ENCODE measurements around the gene OR51B5.
"Not testable (repeated sequence)": the region's sequence is repeated elsewhere in the genome, so short reads cannot be mapped to it uniquely, and the experiment has no call there.

The OR51B5 gene

GRCh38 chr11:5364214-5364613, 20.9 kb upstream of the OR51B5 start:
- Histone ChIP-seq H3K27ac (ENCODE audit: low read depth, low read length) (peak overlapping the region; percentile 84), H3K4me1 (ENCODE audit: control insufficient read depth, insufficient read depth, low read length, unreplicated experiment) (peaks cover 60% of the 10 kb centered on the region), H3K4me3 (ENCODE audit: low read depth, low read length) (peak overlapping the region; percentile 20; the same call in 1 of the 2 replicates), H3K79me2 (ENCODE audit: control insufficient read depth, insufficient read depth, low read length, unreplicated experiment) (no peaks in the 10 kb centered on the region), H2AFZ (ENCODE audit: low read length, unreplicated experiment) (peak overlapping the region; percentile 44), H3K27me3 (ENCODE audit: insufficient read depth, low read length) (no peaks in the 10 kb centered on the region), H3K36me3 (ENCODE audit: insufficient read depth, low read length) (no peaks in the 10 kb centered on the region)

DNA sequence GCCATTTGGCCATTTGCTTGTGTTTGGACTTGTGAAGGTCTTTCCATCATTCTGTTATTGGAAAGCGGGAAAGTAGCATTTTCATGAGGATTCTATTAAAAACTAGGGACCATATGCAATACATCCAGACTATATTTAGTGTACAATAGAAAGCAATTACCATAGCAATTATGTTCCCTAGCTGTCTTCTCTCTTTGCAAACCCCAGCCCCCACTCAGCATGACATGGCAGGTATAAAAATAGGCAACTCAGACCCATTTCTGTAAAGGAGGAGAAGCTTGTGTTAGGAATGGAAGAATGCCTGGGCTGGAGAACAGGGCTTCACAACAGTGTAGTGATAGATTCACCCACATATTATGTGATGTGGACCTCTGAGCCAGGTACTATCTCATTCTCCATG, 20.4 kb upstream of the OR51B5 start:
- Histone ChIP-seq H3K36me3 (ENCODE audit: insufficient read depth, low read length) (no peaks in the 10 kb centered on the region), H2AFZ (ENCODE audit: low read length, unreplicated experiment) (no peak overlapping the region), H3K4me3 (ENCODE audit: low read depth, low read length) (no peak overlapping the region), H3K79me2 (ENCODE audit: control insufficient read depth, insufficient read depth, low read length, unreplicated experiment) (no peaks in the 10 kb centered on the region), H3K27me3 (ENCODE audit: insufficient read depth, low read length) (no peaks in the 10 kb centered on the region), H3K4me1 (ENCODE audit: control insufficient read depth, insufficient read depth, low read length, unreplicated experiment) (peaks cover 57% of the 10 kb centered on the region), H3K27ac (ENCODE audit: low read depth, low read length) (peak overlapping the region; percentile 84)

DNA sequence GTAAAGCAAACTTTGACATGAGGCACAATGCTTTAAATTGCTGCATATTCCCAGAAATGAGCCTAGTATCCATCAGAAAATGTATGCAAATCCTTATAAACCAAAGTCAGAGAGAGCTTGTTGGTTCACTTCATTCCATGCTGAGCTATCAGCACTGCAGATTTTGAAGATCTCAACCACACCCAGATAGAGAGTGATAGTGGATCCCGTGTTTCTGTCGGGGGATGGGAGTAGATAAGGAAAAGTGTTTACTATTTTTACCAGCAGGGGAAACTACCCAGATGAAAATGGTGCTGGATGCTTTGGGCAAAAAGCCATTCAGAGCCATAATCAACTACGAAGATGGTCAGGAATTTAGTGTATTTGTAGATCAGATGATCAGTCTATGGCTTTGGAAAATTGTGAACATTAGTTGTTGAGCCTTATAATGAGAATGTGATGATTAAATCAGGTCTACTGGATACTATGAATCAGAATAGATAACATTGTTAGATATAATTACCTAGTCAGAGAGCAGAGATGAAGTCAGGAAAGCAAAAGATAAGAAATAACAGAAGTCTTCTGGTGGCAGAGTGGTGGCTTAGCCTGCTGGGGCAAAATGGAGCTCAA, 18.8 kb upstream of the OR51B5 start:
- Histone ChIP-seq H3K4me1 (ENCODE audit: control insufficient read depth, insufficient read depth, low read length, unreplicated experiment) (peaks cover 41% of the 10 kb centered on the region), H2AFZ (ENCODE audit: low read length, unreplicated experiment) (no peak overlapping the region), H3K79me2 (ENCODE audit: control insufficient read depth, insufficient read depth, low read length, unreplicated experiment) (no peaks in the 10 kb centered on the region)

GRCh38 chr11:5356031-5356430, 12.7 kb upstream of the OR51B5 start:
- H3K36me3 ChIP-seq (ENCODE audit: insufficient read depth, low read length); H3K27me3 ChIP-seq (ENCODE audit: insufficient read depth, low read length); H3K4me3 ChIP-seq (ENCODE audit: low read depth, low read length); H3K27ac ChIP-seq (ENCODE audit: low read depth, low read length); H2AFZ ChIP-seq (ENCODE audit: low read length, unreplicated experiment); H3K4me1 ChIP-seq (ENCODE audit: control insufficient read depth, insufficient read depth, low read length, unreplicated experiment); H3K79me2 ChIP-seq (ENCODE audit: control insufficient read depth, insufficient read depth, low read length, unreplicated experiment): not testable (repeated sequence)

More for the DNA sequence above, 18.8 kb upstream of the OR51B5 start:
- H3K36me3 ChIP-seq (ENCODE audit: insufficient read depth, low read length), result no peaks in the 10 kb centered on the region
- no peak overlapping the region for H3K27ac ChIP-seq (ENCODE audit: low read depth, low read length)
- H3K4me3 ChIP-seq (ENCODE audit: low read depth, low read length), result no peak overlapping the region
- H3K27me3 ChIP-seq (ENCODE audit: insufficient read depth, low read length), result no peaks in the 10 kb centered on the region

DNA sequence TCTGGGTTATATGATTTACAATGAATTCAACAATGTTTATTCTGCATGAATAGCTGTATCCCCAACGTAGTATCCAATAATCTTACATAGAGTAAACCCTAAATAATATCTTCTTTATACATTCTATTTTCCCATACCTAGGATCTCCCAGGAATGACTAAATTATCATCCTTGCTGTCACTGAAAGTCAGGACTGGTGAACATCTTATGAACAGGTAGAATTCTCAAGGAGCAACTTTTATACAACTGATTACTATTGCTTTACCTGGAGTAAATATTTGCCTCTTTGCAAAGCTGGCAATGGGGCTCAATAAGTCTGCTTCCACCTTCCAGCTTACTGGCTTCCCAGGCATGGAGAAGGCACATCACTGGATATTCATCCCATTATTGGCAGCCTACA, 7.9 kb upstream of the OR51B5 start, which contains the start of gene OR51B6:
Gene OR51B6, plus strand, starts transcription at position 301 of the 400 bp plus-strand sequence. Its CDS starts 0 bp downstream, at position 301.
- Histone ChIP-seq H3K4me1 (ENCODE audit: control insufficient read depth, insufficient read depth, low read length, unreplicated experiment) (no peaks in the 10 kb centered on the region), H3K79me2 (ENCODE audit: control insufficient read depth, insufficient read depth, low read length, unreplicated experiment) (no peaks in the 10 kb centered on the region), H3K36me3 (ENCODE audit: insufficient read depth, low read length) (no peaks in the 10 kb centered on the region), H3K27me3 (ENCODE audit: insufficient read depth, low read length) (no peaks in the 10 kb centered on the region), H3K27ac (ENCODE audit: low read depth, low read length) (no peak within 1 kb of the TSS), H2AFZ (ENCODE audit: low read length, unreplicated experiment) (no peak within 1 kb of the TSS), H3K4me3 (ENCODE audit: low read depth, low read length) (no peak within 1 kb of the TSS)

- H3K27me3 ChIP-seq (ENCODE audit: insufficient read depth, low read length), result no peaks in the 10 kb centered on the region
- no peak overlapping the region for H2AFZ ChIP-seq (ENCODE audit: low read length, unreplicated experiment)
- H3K4me3 ChIP-seq (ENCODE audit: low read depth, low read length), result no peak overlapping the region
- H3K79me2 ChIP-seq (ENCODE audit: control insufficient read depth, insufficient read depth, low read length, unreplicated experiment), result no peaks in the 10 kb centered on the region
- H3K27ac ChIP-seq (ENCODE audit: low read depth, low read length), result no peak overlapping the region
- H3K4me1 ChIP-seq (ENCODE audit: control insufficient read depth, insufficient read depth, low read length, unreplicated experiment), result peaks cover 12% of the 10 kb centered on the region
- H3K36me3 ChIP-seq (ENCODE audit: insufficient read depth, low read length), result no peaks in the 10 kb centered on the region
These were observed 6.2 kb upstream of the OR51B5 start for GRCh38 chr11:5349550-5349949.

DNA sequence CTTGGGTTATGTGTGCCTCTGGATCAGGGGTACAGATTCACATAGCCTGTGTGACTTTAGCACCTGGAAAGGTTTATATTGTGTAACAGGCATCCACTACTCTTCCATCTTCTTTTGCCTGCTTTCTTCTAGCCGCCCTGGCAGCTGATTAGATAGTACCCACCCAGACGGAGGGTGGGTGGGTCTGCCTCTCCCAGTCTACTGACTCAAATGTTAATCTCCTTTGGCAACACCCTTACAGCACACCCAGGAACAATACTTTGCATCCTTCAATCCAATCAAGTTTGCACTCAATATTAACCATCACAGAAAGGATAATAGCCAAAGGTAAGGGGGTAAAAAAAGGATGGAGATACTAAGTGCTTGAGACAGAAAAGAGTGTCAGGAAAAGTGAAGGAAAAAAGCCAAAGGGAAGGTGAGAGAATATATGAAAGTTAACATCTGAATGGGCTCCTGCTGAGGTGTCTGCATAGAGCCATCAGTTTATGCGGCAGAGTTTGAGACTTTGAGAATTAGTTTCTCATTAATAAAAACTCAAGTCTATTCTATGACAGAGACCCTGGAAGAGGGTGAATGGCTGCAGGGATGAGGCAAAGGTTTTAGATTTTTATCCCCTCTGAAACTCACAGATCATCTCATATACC, 5.3 kb upstream of the OR51B5 start:
- no peaks in the 10 kb centered on the region for H3K36me3 ChIP-seq (ENCODE audit: insufficient read depth, low read length)
- no peaks in the 10 kb centered on the region for H3K27me3 ChIP-seq (ENCODE audit: insufficient read depth, low read length)
- no peak overlapping the region for H3K27ac ChIP-seq (ENCODE audit: low read depth, low read length)
- H2AFZ ChIP-seq (ENCODE audit: low read length, unreplicated experiment), result no peak overlapping the region
- no peak overlapping the region for H3K4me3 ChIP-seq (ENCODE audit: low read depth, low read length)
- peaks cover 16% of the 10 kb centered on the region for H3K4me1 ChIP-seq (ENCODE audit: control insufficient read depth, insufficient read depth, low read length, unreplicated experiment)
- no peaks in the 10 kb centered on the region for H3K79me2 ChIP-seq (ENCODE audit: control insufficient read depth, insufficient read depth, low read length, unreplicated experiment)

- Histone ChIP-seq H2AFZ (ENCODE audit: low read length, unreplicated experiment) (no peak overlapping the region), H3K27me3 (ENCODE audit: insufficient read depth, low read length) (no peaks in the 10 kb centered on the region), H3K27ac (ENCODE audit: low read depth, low read length) (no peak overlapping the region), H3K4me3 (ENCODE audit: low read depth, low read length) (no peak overlapping the region), H3K36me3 (ENCODE audit: insufficient read depth, low read length) (no peaks in the 10 kb centered on the region), H3K4me1 (ENCODE audit: control insufficient read depth, insufficient read depth, low read length, unreplicated experiment) (peaks cover 23% of the 10 kb centered on the region), H3K79me2 (ENCODE audit: control insufficient read depth, insufficient read depth, low read length, unreplicated experiment) (no peaks in the 10 kb centered on the region)
These were observed 2.5 kb upstream of the OR51B5 start for GRCh38 chr11:5345831-5346230.

DNA sequence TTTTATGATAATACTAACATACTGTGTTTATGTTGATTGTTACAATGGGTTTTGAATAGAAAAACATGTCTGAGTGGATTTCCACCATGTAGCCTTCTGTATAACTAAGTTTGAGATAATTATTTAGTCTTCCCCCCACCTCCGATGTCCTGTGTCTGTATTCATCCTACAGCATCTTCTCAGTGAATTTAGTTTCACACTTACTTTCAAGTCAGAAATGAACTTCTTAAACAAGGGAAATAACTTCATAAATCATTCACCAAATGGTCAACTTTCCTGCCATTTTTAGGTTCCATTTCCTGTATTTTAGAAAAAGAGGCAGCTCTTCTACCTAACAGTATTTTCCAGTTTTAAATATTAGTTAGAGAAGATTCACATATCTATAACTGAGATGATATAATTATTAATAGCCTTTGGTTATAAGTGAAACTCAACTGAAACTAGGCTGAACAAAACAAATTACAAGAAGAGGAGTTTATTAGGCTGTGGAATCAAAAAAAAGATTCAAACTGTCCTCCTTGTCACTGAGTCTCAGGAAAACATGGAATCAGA, 3.5 kb downstream of the OR51B5 start:
- H3K36me3 ChIP-seq (ENCODE audit: insufficient read depth, low read length), result no peaks in the 10 kb centered on the region
- H3K79me2 ChIP-seq (ENCODE audit: control insufficient read depth, insufficient read depth, low read length, unreplicated experiment), result no peaks in the 10 kb centered on the region
- no peaks in the 10 kb centered on the region for H3K27me3 ChIP-seq (ENCODE audit: insufficient read depth, low read length)
- no peak overlapping the region for H3K4me3 ChIP-seq (ENCODE audit: low read depth, low read length)
- H3K27ac ChIP-seq (ENCODE audit: low read depth, low read length), result no peak overlapping the region
- H2AFZ ChIP-seq (ENCODE audit: low read length, unreplicated experiment), result no peak overlapping the region
- H3K4me1 ChIP-seq (ENCODE audit: control insufficient read depth, insufficient read depth, low read length, unreplicated experiment), result peaks cover 12% of the 10 kb centered on the region

DNA sequence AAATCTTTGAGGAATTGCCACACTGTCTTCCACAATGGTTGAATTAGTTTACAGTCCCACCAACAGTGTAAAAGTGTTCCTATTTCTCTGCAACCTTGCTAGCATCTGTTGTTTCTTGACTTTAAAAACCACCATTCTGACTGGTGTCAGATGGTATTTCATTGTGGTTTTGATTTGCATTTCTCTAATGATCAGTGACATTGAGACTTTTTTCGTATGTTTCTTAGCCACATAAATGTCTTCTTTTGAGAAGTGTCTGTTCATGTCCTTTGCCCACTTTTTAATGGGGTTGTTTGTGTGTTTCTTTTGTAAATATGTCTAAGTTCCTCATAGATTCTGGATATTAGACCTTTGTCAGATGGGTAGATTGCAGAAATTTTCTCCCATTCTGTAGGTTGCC, 6.1 kb downstream of the OR51B5 start:
- H3K79me2 ChIP-seq (ENCODE audit: control insufficient read depth, insufficient read depth, low read length, unreplicated experiment); H3K4me3 ChIP-seq (ENCODE audit: low read depth, low read length); H3K27ac ChIP-seq (ENCODE audit: low read depth, low read length): not testable (repeated sequence)

DNA sequence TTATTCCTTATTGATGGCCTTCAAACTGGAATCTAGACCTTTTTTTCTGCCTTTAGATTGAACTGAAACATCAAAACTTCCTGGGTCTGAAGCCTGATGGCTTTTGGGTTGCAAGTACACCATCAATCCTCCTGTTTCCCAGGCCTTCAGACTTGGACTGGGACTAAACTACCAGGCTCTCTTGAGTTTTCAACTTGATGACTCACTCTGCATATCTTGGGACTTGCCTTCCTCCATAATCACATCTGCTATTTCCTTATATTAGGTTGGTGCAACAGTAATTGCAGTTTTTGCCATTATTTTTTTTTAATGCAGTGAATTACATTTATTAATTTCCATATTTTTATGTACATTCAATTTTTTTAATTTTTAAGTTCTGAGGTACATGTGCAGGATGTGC, 7.0 kb downstream of the OR51B5 start:
- Histone ChIP-seq H3K36me3 (ENCODE audit: insufficient read depth, low read length) (no peaks in the 10 kb centered on the region), H3K79me2 (ENCODE audit: control insufficient read depth, insufficient read depth, low read length, unreplicated experiment) (no peaks in the 10 kb centered on the region), H3K4me1 (ENCODE audit: control insufficient read depth, insufficient read depth, low read length, unreplicated experiment) (no peaks in the 10 kb centered on the region), H3K27ac (ENCODE audit: low read depth, low read length) (no peak overlapping the region), H3K4me3 (ENCODE audit: low read depth, low read length) (no peak overlapping the region), H2AFZ (ENCODE audit: low read length, unreplicated experiment) (no peak overlapping the region), H3K27me3 (ENCODE audit: insufficient read depth, low read length) (no peaks in the 10 kb centered on the region)

More for the DNA sequence above, 6.1 kb downstream of the OR51B5 start:
- not testable (repeated sequence) for H2AFZ ChIP-seq (ENCODE audit: low read length, unreplicated experiment); H3K36me3 ChIP-seq (ENCODE audit: insufficient read depth, low read length); H3K27me3 ChIP-seq (ENCODE audit: insufficient read depth, low read length); H3K4me1 ChIP-seq (ENCODE audit: control insufficient read depth, insufficient read depth, low read length, unreplicated experiment)
